Vagina (tissue), 2 donors: ENCODE results near the gene ACSS3. TPM values are rescaled to one million over a fixed set of nuclear protein-coding genes. Genes with fewer than 3 reads are reported as not detected.
A peak's percentile ranks its signal among the peaks of the same experiment; 100 is the strongest.
"Not testable (repeated sequence)": the region's sequence is repeated elsewhere in the genome, so short reads cannot be mapped to it uniquely, and the experiment has no call there.

ENCODE experiments used
- DNase-seq, 2 donors: peaks; one replicate each; pipeline ENCODE4 v3.0.0-alpha.2; 2017; ENCODE audit errors: extremely low spot score in 2 of 2
- H3K27ac ChIP-seq: fragments of 200-600 bp; sonication (generic); one replicate; pipeline ENCODE4 v1.5.1; 2019
- H3K27me3 ChIP-seq: fragments of 200-600 bp; sonication (generic); one replicate; pipeline ENCODE4 v1.5.1; 2019
- H3K36me3 ChIP-seq, 2 donors: fragments of 200-600 bp; sonication (generic); one replicate each; pipeline ENCODE4 v1.5.1; 2017 to 2019
- H3K4me1 ChIP-seq: fragments of 200-600 bp; sonication (generic); one replicate; pipeline ENCODE4 v1.5.1; 2019
- H3K4me3 ChIP-seq, 2 donors: fragments of 200-600 bp; sonication (generic); 1 replicate in 1 of 2; 2 replicates in 1 of 2; pipeline ENCODE4 v1.5.1; 2016 to 2019
- H3K9me3 ChIP-seq: fragments of 200-600 bp; sonication (generic); one replicate; pipeline ENCODE4 v1.5.1; 2019
- POLR2A ChIP-seq, 2 donors: fragments of 450-650 bp; IDR thresholded peaks; one replicate each; pipeline ENCODE4 v1.6.1; 2017; ENCODE audit warnings: antibody characterized with exemption in 2 of 2, mild to moderate bottlenecking in 2 of 2, moderate library complexity in 2 of 2
- POLR2AphosphoS5 ChIP-seq, 2 donors: sonication (generic); formaldehyde crosslinking; IDR thresholded peaks; one replicate each; pipeline ENCODE4 v1.9.0; 2017; ENCODE audit warnings: antibody characterized with exemption in 2 of 2, mild to moderate bottlenecking in 2 of 2, low read depth in 1 of 2; ENCODE audit not compliant: insufficient read depth in 1 of 2
- intact Hi-C: fragments of 100-400 bp; cut with DNase I; formaldehyde crosslinking; loops from one replicate; pipeline ENCODE4 v1.15.1; 2023
- total RNA-seq: library from RNA; depleted of rRNA; stranded (reverse); fragments of >200 nt; gene quantifications from one replicate; pipeline ENCODE4 v1.2.3, GENCODE V29; 2016
- TF ChIP-seq, protein P1 (sequence below), 3 experiments: fragments of 450-650 bp in 2 of 3; fragments of 200-600 bp in 1 of 3; sonication (generic) in 1 of 3; IDR thresholded peaks; one replicate each; pipeline ENCODE4 v1.5.1; 2017 to 2019; ENCODE audit warnings: antibody characterized with exemption in 3 of 3, mild to moderate bottlenecking in 2 of 3, moderate library complexity in 2 of 3

ACSS3 gene
- total RNA-seq, 1 donor from 2014 or later = 29.5 TPM

DNA sequence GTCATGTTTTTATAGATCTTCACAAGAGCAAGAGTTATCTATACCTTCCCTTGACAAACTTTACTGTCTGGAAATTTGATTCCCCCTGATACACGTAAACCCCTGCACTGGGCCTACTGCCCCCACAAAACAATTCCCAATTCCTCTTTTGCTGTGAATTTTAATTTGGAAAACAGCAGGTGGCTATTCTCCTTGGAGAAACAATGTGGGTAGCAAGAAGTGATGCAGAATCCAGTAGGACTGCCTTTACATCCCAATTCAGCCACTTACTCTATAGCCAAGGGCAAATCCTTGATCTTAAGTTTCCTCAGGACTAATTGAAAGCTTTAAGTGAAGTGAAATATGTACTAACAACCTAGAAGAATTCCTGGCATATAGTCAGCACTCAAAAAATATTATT, 129.3 kb downstream of the ACSS3 start:
- no peak for DNase-seq
- Histone ChIP-seq H3K36me3 (no peaks in the 10 kb centered on the region), H3K27me3 (no peaks in the 10 kb centered on the region), H3K4me3 (no peak overlapping the region), H3K4me1 (peaks cover 28% of the 10 kb centered on the region), H3K9me3 (no peaks in the 10 kb centered on the region), H3K27ac (no peak overlapping the region)
- TF ChIP-seq POLR2A (IDR thresholded peaks at IDR 0.05) (no peak), POLR2AphosphoS5 (IDR thresholded peaks at IDR 0.05; ENCODE audit: insufficient read depth in 1 of 2, low read depth in 1 of 2) (no peak)
- TF ChIP-seq, protein P1, sequence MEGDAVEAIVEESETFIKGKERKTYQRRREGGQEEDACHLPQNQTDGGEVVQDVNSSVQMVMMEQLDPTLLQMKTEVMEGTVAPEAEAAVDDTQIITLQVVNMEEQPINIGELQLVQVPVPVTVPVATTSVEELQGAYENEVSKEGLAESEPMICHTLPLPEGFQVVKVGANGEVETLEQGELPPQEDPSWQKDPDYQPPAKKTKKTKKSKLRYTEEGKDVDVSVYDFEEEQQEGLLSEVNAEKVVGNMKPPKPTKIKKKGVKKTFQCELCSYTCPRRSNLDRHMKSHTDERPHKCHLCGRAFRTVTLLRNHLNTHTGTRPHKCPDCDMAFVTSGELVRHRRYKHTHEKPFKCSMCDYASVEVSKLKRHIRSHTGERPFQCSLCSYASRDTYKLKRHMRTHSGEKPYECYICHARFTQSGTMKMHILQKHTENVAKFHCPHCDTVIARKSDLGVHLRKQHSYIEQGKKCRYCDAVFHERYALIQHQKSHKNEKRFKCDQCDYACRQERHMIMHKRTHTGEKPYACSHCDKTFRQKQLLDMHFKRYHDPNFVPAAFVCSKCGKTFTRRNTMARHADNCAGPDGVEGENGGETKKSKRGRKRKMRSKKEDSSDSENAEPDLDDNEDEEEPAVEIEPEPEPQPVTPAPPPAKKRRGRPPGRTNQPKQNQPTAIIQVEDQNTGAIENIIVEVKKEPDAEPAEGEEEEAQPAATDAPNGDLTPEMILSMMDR (IDR thresholded peaks at IDR 0.05) = no peak
- intact Hi-C loops = no loop called here

DNA sequence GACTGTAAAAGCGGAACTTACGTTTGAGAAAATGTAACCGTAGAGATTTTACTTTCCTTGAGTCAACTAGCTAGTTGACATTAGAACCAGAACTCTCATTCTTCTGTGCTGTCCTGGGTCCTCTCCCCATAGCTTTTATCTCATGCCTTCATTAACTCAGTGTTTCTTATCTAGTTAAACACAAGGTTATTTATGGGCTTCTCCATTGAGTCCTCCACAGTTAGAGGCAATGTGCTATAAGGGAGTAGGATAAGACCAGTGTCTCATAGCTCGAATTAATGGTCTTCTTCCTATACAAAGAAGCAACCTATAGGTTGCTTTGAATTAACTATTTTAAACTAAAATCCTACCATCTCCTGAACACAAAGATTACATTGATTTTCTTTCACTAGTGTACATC, 129.8 kb downstream of the ACSS3 start:
- TF ChIP-seq, protein P1 (IDR thresholded peaks at IDR 0.05) = no peak
- TF ChIP-seq POLR2AphosphoS5 (IDR thresholded peaks at IDR 0.05; ENCODE audit: insufficient read depth in 1 of 2, low read depth in 1 of 2) = no peak
- no peak for TF ChIP-seq POLR2A (IDR thresholded peaks at IDR 0.05)
- no peaks in the 10 kb centered on the region for H3K36me3 ChIP-seq
- H3K9me3 ChIP-seq = no peaks in the 10 kb centered on the region
- H3K4me1 ChIP-seq = peaks cover 28% of the 10 kb centered on the region
- peak overlapping the region; percentile 72 for H3K27ac ChIP-seq
- no peak overlapping the region for H3K4me3 ChIP-seq
- no peaks in the 10 kb centered on the region for H3K27me3 ChIP-seq
- intact Hi-C loops = no loop called here
- DNase-seq = no peak

DNA sequence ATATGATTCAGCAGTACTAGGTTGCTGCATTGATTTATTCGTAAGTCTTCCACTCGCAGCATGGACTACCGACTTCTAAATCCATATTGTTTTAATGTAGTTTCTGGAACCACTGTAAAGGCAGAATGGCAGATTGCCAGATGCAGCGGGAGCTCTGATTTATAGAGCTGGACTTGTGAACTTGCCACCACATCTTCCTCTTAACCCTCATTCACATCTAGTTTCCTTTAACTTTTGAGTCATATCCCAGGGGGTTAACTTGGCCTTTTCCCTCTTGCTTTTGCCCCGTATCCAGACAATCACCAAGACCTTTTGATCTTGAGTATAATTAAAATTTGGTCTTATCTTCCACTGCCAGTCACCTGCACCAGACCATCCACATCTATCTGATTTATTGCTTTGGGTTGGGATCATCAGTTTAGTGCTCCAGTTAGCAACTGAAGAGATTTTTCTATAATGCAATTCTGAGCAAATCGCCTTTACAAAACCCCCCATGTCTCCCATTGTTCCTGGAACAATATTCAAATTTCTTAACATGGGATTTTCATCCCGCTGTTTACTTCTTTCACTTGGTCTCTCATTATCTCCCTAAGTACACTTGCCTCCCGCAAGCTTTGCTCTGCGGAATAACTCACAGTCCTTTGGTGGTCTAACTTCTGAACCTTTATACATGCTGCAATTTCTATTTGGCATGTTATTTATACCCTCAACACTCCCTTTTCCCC, 130.5 kb downstream of the ACSS3 start:
- H3K27ac ChIP-seq = peak overlapping the region; percentile 72
- no peaks in the 10 kb centered on the region for H3K36me3 ChIP-seq
- no peak for DNase-seq
- intact Hi-C loops = no loop called here
- no peak overlapping the region for H3K4me3 ChIP-seq
- H3K4me1 ChIP-seq = peaks cover 28% of the 10 kb centered on the region
- TF ChIP-seq, protein P1 (IDR thresholded peaks at IDR 0.05) = no peak
- TF ChIP-seq POLR2A (IDR thresholded peaks at IDR 0.05) = no peak
- H3K9me3 ChIP-seq = no peaks in the 10 kb centered on the region
- no peaks in the 10 kb centered on the region for H3K27me3 ChIP-seq

- H3K4me3 ChIP-seq = no peak overlapping the region
- no peak for DNase-seq
Observed at GRCh38 chr12:81209012-81209411, 131.1 kb downstream of the ACSS3 start.

DNA sequence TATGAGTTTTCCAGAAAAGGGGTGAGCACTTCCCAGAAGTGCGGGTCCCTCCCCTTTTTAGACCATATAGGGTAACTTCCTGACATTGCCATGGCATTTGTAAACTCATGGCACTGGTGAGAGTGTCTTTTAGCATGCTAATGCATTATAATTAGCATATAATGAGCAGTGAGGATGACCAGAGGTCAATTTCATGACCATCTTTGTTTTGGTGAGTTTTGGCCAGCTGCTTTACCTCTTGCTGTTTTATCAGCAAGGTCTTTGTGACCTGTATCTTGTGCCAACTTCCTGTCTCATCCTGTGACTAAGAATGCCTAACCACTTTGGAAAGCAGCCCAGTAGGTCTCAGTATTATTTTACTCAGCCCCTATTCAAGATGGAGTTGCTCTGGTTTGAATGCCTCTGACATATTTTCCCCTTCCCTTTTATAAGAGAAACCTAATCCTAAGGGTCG, 131.9 kb downstream of the ACSS3 start:
- intact Hi-C loops, H3K27me3 ChIP-seq, H3K9me3 ChIP-seq, H3K36me3 ChIP-seq, DNase-seq, H3K4me3 ChIP-seq: not testable (repeated sequence)
- Histone ChIP-seq H3K27ac (peak overlapping the region; percentile 72), H3K4me1 (peaks cover 28% of the 10 kb centered on the region)

More at GRCh38 chr12:81209012-81209411, 131.1 kb downstream of the ACSS3 start:
- peak overlapping the region; percentile 72 for H3K27ac ChIP-seq
- TF ChIP-seq POLR2AphosphoS5 (IDR thresholded peaks at IDR 0.05; ENCODE audit: insufficient read depth in 1 of 2, low read depth in 1 of 2) (no peak), POLR2A (IDR thresholded peaks at IDR 0.05) (no peak)
- TF ChIP-seq, protein P1 (IDR thresholded peaks at IDR 0.05) = no peak
- intact Hi-C loops = no loop called here
- H3K9me3 ChIP-seq = no peaks in the 10 kb centered on the region
- no peaks in the 10 kb centered on the region for H3K36me3 ChIP-seq
- peaks cover 28% of the 10 kb centered on the region for H3K4me1 ChIP-seq
- H3K27me3 ChIP-seq = no peaks in the 10 kb centered on the region
